ENCODE measurements around the gene SMAD5.
A peak's percentile ranks its signal among the peaks of the same experiment; 100 is the strongest.

The SMAD5 gene

DNA sequence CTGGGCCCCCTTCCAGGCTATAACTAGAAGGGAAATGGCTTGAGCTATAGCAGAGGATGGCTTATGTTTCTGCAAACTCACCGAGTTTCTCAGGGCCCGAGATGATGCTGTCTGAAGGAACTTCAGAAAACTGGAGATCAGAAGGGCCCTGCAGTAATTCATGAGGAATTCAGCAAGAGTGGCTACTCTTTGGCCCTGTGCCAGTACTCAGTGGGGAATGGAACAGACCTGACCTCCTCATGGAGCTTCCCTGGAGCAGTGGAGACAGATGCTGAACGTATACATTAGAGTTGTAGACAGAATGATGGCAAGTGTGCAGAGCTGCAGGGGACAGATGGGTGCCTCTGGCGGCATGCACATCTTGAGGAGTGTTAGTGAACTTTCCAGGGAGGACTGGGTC lies 77.6 kb downstream of the SMAD5 start:
- no peak for FAIRE-seq

GRCh38 chr5:136211282-136212040 lies 78.8 kb downstream of the SMAD5 start:
- DNase-seq (ENCODE audit: extremely low spot score, insufficient read length, low read depth) = no peak
- no peak for FAIRE-seq

More for the DNA sequence above, 77.6 kb downstream of the SMAD5 start:
- no peak for DNase-seq (ENCODE audit: extremely low spot score, insufficient read length, low read depth)

DNA sequence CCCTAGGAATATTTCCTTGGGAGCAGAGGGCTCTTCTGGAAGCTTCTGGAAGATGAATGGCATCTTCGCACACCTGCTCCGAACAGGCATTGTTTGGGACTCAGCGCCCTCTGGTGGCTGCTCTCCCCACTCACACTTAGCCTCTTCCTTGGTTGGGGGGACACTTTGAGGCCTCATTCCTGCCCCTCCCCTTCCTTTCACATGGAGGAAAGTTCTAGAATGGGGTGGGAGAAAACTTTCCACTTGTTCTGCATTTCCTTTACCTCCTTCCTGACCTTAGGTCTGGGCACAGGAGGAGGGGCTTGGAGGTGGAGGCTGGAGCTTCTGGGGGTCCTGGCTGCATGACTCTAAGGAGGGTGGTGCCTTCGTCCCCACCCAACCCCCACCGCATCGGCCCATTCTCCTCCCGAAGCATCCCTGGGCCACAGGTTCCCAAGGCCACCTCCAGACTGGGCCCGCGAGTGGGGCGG lies 79.6 kb downstream of the SMAD5 start:
- FAIRE-seq = peak; percentile 89

DNA sequence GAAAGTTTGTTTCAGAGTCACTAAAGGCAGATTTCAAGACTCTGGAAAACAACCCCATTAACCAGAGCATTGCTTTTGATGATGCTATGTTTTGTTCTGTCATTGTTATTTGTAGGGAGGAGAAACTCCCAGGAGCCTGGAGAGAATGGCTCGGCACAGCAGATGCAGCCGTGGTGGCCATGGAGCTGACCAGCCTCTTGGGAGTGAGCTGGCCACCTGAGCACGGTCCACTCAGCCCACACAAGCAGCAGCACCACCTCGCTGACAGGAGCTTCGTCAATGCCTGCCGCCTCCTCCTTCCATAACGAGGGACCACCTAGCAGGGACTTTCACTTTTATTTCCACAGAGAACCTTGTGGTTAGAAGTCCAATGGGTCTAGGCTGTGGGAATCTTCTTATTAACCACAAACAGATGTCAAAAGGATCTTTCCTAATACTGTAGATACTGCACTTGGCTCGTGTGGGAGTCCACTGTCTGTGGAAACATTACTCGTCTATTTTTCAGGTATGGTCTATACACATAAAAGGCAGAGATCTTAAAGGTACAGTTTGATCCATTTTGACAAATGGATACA lies 81.4 kb downstream of the SMAD5 start:
- no peak for FAIRE-seq
- DNase-seq (ENCODE audit: extremely low spot score, insufficient read length, low read depth) = no peak

More for the DNA sequence above, 79.6 kb downstream of the SMAD5 start:
- DNase-seq (ENCODE audit: extremely low spot score, insufficient read length, low read depth) = peak; percentile 45

DNA sequence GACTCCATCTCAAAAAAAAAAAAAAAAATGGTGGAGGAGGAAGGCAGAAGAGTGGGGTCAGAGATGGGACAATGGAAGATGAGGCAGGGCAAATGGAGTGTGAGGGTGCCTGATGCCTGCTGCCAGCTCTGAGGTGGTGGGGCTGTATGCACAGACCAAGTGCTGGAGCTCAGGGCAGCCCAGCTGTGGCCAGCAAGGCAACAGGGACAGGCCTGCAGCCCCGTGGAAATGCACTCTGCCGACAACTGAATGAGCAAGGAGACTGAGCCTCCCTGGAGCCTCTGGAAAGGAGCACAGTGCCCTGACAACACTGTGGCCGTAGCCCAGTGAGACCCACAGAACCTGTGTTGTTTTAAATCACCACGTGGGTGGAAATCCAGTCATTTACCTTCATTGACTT lies 83.2 kb downstream of the SMAD5 start:
- no peak for DNase-seq (ENCODE audit: extremely low spot score, insufficient read length, low read depth)
- no peak for FAIRE-seq

DNA sequence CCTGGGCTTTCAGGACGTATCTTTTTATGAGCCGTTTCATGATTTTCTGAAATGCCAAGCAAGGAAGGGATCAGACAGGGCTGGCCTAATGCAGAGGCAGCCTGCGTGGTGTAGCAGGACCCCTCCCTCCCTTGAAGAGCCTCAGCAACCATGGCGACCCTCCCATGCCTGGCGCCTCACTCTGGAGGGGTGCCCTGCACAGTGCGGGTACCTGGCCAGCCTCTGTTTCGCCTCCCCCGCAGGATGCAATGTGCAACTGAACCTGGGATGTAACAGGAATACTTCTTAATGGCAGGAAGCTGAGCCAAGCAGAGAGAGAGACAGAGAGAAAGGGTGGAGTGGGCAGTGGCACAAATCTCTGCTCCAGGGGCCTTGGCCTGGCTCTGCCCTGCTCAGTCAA lies 83.6 kb downstream of the SMAD5 start:
- no peak for DNase-seq (ENCODE audit: extremely low spot score, insufficient read length, low read depth)
- no peak for FAIRE-seq

DNA sequence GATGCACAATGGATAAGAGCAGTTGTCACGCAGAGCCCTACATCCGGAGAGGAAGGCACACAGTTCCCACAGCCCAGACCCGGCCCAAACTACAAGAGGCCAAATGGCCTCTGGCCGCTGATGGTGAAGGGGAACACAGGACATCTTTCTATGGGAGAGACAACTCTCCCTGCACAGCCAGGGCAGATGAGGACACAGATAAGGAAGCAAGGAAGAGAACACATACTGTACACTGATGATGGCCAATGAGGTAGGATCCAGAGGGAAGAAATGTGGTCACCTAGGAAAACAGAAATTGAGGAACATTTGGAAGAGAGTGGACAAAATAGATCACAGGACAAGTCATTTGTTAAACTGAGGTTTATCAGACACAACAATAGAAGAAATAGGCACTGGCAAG lies 88.7 kb downstream of the SMAD5 start:
- no peak for DNase-seq (ENCODE audit: extremely low spot score, insufficient read length, low read depth)
- FAIRE-seq = no peak

GRCh38 chr5:136222580-136223235 lies 90.1 kb downstream of the SMAD5 start:
- FAIRE-seq (no peak), DNase-seq (ENCODE audit: extremely low spot score, insufficient read length, low read depth) (no peak)

DNA sequence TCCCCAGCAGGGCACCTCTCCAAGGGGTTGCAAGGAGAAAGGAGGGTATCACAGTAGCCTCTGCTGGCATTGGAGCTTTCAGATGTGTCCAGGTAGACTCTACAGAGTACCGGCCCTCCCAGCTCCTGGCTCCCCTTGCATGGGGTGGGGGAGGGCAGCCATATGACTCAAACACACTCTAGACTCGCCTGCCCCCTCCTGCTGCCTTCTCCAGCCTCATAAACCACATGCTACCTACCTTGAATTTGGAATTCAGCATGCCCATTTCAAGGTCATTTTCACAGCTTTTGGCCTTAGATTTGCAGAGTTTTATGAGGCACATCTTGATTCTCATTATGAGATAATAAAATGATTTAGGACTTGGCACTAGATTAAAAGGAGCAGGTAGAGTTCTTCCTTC lies 93.2 kb downstream of the SMAD5 start:
- no peak for DNase-seq (ENCODE audit: extremely low spot score, insufficient read length, low read depth)
- no peak for FAIRE-seq

DNA sequence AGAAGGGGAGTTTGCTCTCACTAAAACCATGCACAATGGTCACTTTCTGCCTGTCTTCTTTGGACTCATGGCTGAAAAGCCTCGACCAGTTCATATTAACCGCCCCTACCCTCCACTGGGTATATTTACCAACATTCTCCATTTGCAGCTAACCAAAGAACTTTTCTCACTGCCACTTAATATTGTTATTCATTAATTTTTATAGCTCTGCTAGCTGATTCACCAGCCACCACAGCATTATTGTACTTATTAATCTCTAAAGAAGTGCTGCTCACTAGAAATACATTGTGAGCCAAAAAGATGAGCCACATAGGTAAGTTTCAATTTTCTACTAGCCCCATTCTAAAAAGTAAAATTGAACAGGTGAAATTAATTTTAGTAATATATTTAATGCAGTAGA lies 93.8 kb downstream of the SMAD5 start:
- DNase-seq (ENCODE audit: extremely low spot score, insufficient read length, low read depth) (no peak), FAIRE-seq (no peak)

DNA sequence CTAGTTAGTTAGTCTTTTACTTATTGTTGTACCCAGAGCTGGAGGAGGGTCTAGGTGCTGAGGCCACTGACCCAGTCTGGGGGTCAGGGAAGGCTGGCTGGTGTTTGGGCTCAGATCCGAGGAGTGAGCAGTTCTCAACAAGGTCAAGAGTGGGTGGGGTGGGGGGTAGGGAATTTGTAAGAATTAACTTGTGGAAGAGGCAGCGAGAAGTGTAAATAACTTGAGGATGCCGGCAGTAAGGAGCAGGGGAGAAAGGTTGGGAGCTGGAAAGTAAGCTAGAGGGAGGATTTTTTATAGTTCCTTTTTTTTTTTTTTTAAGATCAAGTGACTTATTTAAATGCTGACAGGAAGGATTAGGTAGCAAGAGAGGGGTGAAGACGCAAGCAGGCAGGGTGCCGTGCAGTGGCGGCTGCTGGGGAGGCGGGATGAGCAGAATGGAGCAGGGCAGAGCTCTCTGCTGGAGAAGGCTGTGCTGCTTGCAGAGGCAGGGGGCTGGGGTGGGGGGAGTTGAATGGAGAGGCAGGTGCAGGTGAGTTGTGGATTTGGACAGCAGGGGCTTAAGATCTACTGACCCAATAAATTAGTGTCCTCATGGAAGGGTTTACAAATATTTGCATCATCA lies 95.6 kb downstream of the SMAD5 start:
- DNase-seq (ENCODE audit: extremely low spot score, insufficient read length, low read depth) (no peak), FAIRE-seq (no peak)

GRCh38 chr5:136230176-136230575 lies 97.5 kb downstream of the SMAD5 start:
- DNase-seq (ENCODE audit: extremely low spot score, insufficient read length, low read depth) (no peak), FAIRE-seq (no peak)

- FAIRE-seq = no peak
- no peak for DNase-seq (ENCODE audit: extremely low spot score, insufficient read length, low read depth)
Observed at GRCh38 chr5:136232316-136232715, 99.7 kb downstream of the SMAD5 start.
